ENCODE measurements around the gene PIWIL4.

- no peak for TF ChIP-seq EP300 (IDR thresholded peaks at IDR 0.05; ENCODE audit: borderline replicate concordance in 1 of 2, low read depth in 1 of 2, low read length in 1 of 2)
- no peak for TF ChIP-seq NRF1 (IDR thresholded peaks at IDR 0.05; ENCODE audit: low read depth, low read length)
- no peak for TF ChIP-seq REST (IDR thresholded peaks at IDR 0.05; ENCODE audit: low read depth, low read length)
- no peak for TF ChIP-seq RAD21 (IDR thresholded peaks at IDR 0.05; ENCODE audit: low read length)
- no peak for TF ChIP-seq POLR2AphosphoS5 (IDR thresholded peaks at IDR 0.05; ENCODE audit: low read depth, low read length)
These were observed 74.1 kb downstream of the PIWIL4 start for GRCh38 chr11:94641167-94641761.

All from SK-N-SH (cell line).